ENCODE results near the gene SIPA1L3. TPM values are rescaled to one million over a fixed set of nuclear protein-coding genes. Genes with fewer than 3 reads are reported as not detected.

Gene SIPA1L3
- total RNA-seq, 3 donors from 2014 or later, result 9.6 to 29.8 (median 28.5) TPM

GRCh38 chr19:37903096-37903495 lies 3.9 kb upstream of the SIPA1L3 start:
- Histone ChIP-seq H3K27me3 (no peaks in the 10 kb centered on the region), H3K4me3 (no peak overlapping the region), H3K9me3 (no peaks in the 10 kb centered on the region), H3K4me1 (peaks cover 0 to 5% of the 10 kb centered on the region in 2 donors), H3K36me3 (no peaks in the 10 kb centered on the region), H3K27ac (no peak overlapping the region)
- DNase-seq (ENCODE audit: low spot score in 2 of 2), result no peak
- no peak for TF ChIP-seq POLR2AphosphoS5 (IDR thresholded peaks at IDR 0.05)
- TF ChIP-seq POLR2A (IDR thresholded peaks at IDR 0.05), result no peak
- TF ChIP-seq CTCF (IDR thresholded peaks at IDR 0.05), result no peak
- intact Hi-C loops (cut with DNase I; ENCODE audit: low total_unique reads), result no loop called here

- Histone ChIP-seq H3K4me1 (peaks cover 0 to 8% of the 10 kb centered on the region in 2 donors), H3K36me3 (no peaks in the 10 kb centered on the region), H3K27me3 (no peaks in the 10 kb centered on the region), H3K4me3 (peak within 1 kb of the TSS; percentile 67 to 97 (median 93)), H3K27ac (peak within 1 kb of the TSS; percentile 63 to 75), H3K9me3 (no peaks in the 10 kb centered on the region)
- no peak for TF ChIP-seq CTCF (IDR thresholded peaks at IDR 0.05)
- intact Hi-C loops (cut with DNase I; ENCODE audit: low total_unique reads), result no loop called here
- peak in 1 of 2 donors; percentile 54 for DNase-seq (ENCODE audit: low spot score in 2 of 2)
Measured at GRCh38 chr19:37905946-37906868, 801 bp upstream of the SIPA1L3 start, which contains the start of gene WDR87. WDR87 (minus strand) TSS chr19:37906594; CDS start chr19:37898239, 8,355 bp downstream.

DNA sequence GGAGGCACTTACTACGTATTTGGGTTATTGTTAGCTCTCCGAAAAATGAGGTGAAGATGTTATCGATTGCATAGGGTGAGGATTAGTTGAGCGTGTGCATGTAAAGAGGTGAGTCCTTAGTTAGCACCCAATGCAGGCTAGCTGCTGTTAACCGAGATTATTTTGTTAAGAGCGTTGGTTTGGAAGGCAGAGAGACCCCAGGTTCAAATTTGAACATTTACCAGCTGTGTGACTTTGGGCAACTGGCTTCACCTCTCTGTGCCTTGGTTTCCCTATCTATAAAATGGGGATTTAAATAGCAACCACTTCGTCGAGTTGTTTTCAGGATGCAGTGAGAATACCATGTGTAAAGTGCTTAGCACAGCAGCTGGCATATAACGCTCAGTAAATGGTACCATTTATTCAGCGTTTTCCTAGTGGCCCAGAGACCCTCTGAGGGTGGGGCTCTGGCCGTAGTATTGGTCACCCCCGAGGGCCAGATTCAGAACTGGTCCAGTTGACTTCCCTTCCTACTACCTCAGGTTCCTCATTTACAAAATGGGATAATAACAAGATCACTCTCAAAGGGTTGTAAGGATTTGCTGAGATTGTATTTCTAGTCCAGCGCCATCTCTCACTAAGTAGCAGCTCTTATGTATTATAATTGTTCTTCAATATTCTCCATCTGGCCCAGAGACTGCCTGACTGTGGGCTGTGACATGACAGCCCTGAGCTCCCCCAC lies 887 bp downstream of the SIPA1L3 start:
- no peak for TF ChIP-seq POLR2A (IDR thresholded peaks at IDR 0.05)
- no peak for TF ChIP-seq POLR2AphosphoS5 (IDR thresholded peaks at IDR 0.05)
- TF ChIP-seq CTCF (IDR thresholded peaks at IDR 0.05), result no peak
- intact Hi-C loops (cut with DNase I; ENCODE audit: low total_unique reads), result no loop called here
- no peaks in the 10 kb centered on the region for H3K9me3 ChIP-seq
- H3K27ac ChIP-seq, result no peak overlapping the region
- H3K36me3 ChIP-seq, result no peaks in the 10 kb centered on the region
- DNase-seq (ENCODE audit: low spot score in 2 of 2), result no peak
- no peaks in the 10 kb centered on the region for H3K27me3 ChIP-seq
- H3K4me1 ChIP-seq, result peaks cover 0 to 8% of the 10 kb centered on the region in 2 donors
- peak overlapping the region; percentile 67 to 97 (median 93) for H3K4me3 ChIP-seq

- Histone ChIP-seq H3K27ac (no peak overlapping the region), H3K4me1 (peaks cover 0 to 8% of the 10 kb centered on the region in 2 donors), H3K9me3 (no peaks in the 10 kb centered on the region), H3K36me3 (no peaks in the 10 kb centered on the region), H3K4me3 (no peak overlapping the region), H3K27me3 (no peaks in the 10 kb centered on the region)
- intact Hi-C loops (cut with DNase I; ENCODE audit: low total_unique reads), result no loop called here
- no peak for TF ChIP-seq CTCF (IDR thresholded peaks at IDR 0.05)
- no peak for TF ChIP-seq POLR2AphosphoS5 (IDR thresholded peaks at IDR 0.05)
- TF ChIP-seq POLR2A (IDR thresholded peaks at IDR 0.05), result no peak
- no peak for DNase-seq (ENCODE audit: low spot score in 2 of 2)
Measured at GRCh38 chr19:37909661-37910199, 2.7 kb downstream of the SIPA1L3 start.

Measured in breast epithelium (tissue), 4 donors.